ENCODE measurements around the gene SDHD. TPM values are rescaled to one million over a fixed set of nuclear protein-coding genes. Genes with fewer than 3 reads are reported as not detected.

Gene SDHD
- total and polyA plus RNA-seq, 4 donors: 154 to 277 (median 177) TPM

GRCh38 chr11:112106070-112106469, 19.4 kb downstream of the SDHD start:
- no peaks in the 10 kb centered on the region for H3K4me1 ChIP-seq (ENCODE audit: control insufficient read depth in 4 of 4, insufficient read depth in 4 of 4, low read length in 3 of 4)
- H3K4me3 ChIP-seq (ENCODE audit: low read depth in 1 of 3, low read length in 3 of 3): no peak overlapping the region
- no peak for DNase-seq (ENCODE audit: low spot score)
- H3K36me3 ChIP-seq (ENCODE audit: control insufficient read depth in 4 of 4, insufficient read depth in 3 of 4, low read depth in 1 of 4, low read length in 3 of 4): peaks cover 0 to 2% (median 0%) of the 10 kb centered on the region in 4 donors
- WGBS: 97% methylated on average over 8 of the region's 8 CpGs
- no peaks in the 10 kb centered on the region for H3K27me3 ChIP-seq (ENCODE audit: control insufficient read depth in 4 of 4, insufficient read depth in 4 of 4, low read length in 3 of 4)
- no peak overlapping the region for H3K27ac ChIP-seq (ENCODE audit: low read depth in 1 of 2, low read length in 2 of 2)
- H3K9me3 ChIP-seq (ENCODE audit: control insufficient read depth in 4 of 4, low read length in 3 of 4): no peaks in the 10 kb centered on the region
- H3K9ac ChIP-seq (ENCODE audit: low read depth in 1 of 2, low read length in 2 of 2): no peak overlapping the region
- TF ChIP-seq YY1 (IDR thresholded peaks at IDR 0.05) (no peak), REST (IDR thresholded peaks at IDR 0.05) (no peak), TAF1 (conservative IDR thresholded peaks at IDR 0.05) (no peak), FOXA1 (IDR thresholded peaks at IDR 0.05) (no peak), FOXA2 (IDR thresholded peaks at IDR 0.05) (no peak), ATF3 (IDR thresholded peaks at IDR 0.05) (no peak), GABPA (IDR thresholded peaks at IDR 0.05 in 1 of 2, conservative IDR thresholded peaks at IDR 0.05 in 1 of 2) (no peak), NR2F2 (IDR thresholded peaks at IDR 0.05) (no peak), ZBTB33 (IDR thresholded peaks at IDR 0.05) (no peak), RXRA (IDR thresholded peaks at IDR 0.05) (no peak), MAX (IDR thresholded peaks at IDR 0.05) (no peak), RAD21 (IDR thresholded peaks at IDR 0.05) (no peak), SP1 (IDR thresholded peaks at IDR 0.05) (no peak), CTCF (IDR thresholded peaks at IDR 0.05; ENCODE audit: low read depth, low read length, missing input control) (no peak), HNF4A (conservative IDR thresholded peaks at IDR 0.05) (no peak), EGR1 (IDR thresholded peaks at IDR 0.05; ENCODE audit: low read depth in 2 of 2) (no peak), HNF4G (IDR thresholded peaks at IDR 0.05) (no peak)

All from liver (tissue), 9 donors.